Measurements from ENCODE around the gene NSUN3.

Gene NSUN3

GRCh38 chr3:94132777-94133176 is 69.9 kb downstream of the NSUN3 start:
- no peak for DNase-seq

DNA sequence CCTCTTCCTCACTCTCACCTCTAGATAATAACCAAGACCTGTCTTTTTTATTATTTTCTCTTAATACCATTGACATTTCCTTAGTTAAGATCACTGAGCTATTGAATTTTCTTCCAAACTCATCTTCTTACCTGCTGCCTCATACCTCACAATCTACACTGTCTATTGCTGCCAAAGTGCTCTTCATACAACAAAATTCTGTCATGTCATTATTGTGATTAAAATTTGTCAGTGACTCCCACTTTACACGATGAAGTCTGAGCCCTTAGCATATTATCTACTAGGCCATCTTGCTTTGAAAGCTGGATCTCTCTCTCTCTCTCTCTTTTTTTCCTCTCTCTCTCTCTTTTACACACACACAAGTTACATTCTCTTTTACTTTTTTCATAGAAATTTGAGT is 73.3 kb downstream of the NSUN3 start:
- DNase-seq: no peak

- no peak for DNase-seq
Measured at GRCh38 chr3:94137377-94137776, 74.5 kb downstream of the NSUN3 start.

GRCh38 chr3:94146455-94146854 is 83.6 kb downstream of the NSUN3 start:
- DNase-seq: no peak

DNA sequence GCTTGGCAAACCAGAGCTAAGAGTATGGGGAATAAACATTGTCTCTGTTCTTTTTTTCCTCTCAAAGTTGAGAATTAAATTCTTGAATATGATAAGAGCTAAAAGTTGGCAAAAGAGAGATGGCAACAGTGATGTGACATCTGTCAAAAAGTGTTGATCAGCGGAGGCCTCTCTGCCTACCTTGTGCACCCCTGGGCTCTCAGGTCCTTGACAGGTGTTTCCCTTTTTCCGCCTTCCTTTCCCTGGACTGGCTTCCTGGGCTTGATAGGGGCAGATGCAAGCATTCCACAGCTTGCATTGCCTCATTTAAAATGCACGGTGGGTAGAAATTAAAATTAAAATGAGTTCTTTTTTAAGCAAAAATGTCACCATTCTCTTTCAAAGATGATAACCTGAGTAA is 84.2 kb downstream of the NSUN3 start:
- no peak for DNase-seq

DNA sequence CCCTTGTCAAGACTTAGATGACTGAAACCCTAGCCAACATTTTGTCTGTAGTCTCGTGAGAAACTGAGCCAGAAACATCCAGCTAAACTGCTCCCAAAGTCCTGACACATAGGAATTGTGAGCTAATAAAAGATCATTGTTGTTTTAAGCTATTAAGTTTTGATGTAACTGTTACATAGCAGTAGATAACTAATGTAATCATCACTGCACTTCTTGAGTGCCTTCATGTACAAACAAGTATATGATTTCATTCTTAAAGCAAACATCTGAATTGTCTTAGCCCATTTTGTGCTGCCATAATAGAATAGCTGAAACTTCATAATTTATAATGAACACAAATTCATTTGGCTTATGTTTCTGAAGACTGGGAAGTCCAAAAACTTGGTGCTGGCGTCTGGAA is 87.3 kb downstream of the NSUN3 start:
- DNase-seq: no peak

GRCh38 chr3:94156626-94157025 is 93.8 kb downstream of the NSUN3 start:
- DNase-seq: no peak

GRCh38 chr3:94158512-94158911 is 95.7 kb downstream of the NSUN3 start:
- no peak for DNase-seq

- no peak for DNase-seq
Measured at GRCh38 chr3:94159062-94159828, 96.4 kb downstream of the NSUN3 start.

DNA sequence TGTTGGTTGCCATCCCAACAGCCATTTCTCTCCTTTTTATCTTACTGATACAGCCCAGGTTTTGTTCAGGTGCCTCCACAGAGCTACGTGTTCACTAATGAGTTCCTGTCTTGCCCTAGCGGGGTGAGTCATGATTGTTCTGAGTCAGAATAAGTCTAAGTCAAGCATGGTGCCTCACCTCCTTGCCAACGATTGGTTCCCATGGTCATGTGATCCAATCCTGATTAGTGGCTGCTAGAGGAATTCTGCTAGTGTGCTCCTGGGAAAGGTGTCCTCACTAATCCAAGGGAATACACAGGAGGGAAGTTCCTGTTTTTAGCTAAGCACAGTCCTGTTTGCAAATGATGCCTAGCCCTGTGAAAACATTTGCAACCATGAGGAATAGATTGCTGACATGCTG is 99.8 kb downstream of the NSUN3 start:
- DNase-seq: no peak

DNA sequence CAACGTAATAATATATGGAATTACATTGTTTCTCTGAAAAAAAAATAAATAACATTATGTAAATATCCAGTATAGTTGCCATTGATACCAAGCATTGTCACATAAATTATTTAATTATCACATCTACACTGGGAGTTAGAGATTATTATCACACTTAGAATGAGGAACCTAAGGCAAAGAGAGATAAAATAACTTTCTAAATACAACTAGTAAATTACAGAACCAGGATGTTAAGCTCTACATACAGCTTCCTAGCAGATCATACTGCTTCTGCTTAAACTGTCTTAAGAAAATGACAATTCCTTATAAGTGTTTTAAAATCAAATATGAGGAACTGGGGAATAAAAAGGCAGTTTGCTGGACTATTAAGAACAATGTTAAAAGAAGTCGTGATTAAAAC is 104.5 kb downstream of the NSUN3 start:
- DNase-seq: no peak

GRCh38 chr3:94167796-94168195 is 104.9 kb downstream of the NSUN3 start:
- DNase-seq: no peak

DNA sequence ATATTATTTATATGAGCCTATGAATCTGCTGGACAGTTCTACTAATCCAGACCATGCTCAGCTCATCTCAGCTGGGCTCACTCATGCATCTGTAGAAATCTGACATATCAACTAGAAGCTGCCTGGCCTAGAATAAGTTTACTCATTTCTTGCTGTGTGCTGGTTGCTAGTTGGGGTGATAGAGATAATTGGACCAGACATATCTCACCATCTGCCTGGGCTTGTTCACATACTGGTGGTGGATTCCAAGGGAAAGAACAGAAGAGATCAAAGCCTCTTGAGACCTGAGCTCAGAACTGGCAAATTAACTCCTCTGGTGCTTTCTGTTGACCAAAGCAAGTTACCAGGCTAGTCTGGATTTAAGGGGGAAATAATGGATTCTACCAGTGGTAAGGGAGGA is 109.1 kb downstream of the NSUN3 start:
- no peak for DNase-seq

DNA sequence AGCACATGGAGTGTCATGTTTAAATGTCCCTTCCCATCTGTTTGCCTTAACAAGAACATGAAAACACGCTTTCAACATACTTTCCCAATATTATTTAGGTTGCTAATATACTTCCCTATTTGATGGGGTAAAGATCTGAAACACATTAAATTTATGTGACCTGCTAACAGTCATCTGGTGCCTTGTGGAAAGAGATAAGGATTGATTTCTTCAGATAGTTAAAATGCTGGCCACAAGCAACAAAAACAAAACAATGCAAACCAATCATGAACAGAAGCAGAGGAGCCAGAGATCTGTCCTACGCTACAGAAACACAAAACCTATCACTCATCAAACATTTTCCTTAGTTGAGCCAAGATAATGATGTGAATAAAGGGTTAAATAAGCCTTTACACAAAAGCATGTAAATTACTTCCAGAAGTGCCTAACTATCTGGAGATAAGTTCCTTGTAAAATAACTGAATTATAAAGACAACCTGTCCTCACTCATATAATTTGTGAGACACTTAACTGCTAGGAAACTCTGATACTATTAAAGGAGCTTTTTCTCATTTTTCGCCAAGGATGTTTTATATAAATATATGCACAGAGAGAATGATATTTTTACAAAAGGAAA is 109.9 kb downstream of the NSUN3 start:
- DNase-seq: no peak

DNA sequence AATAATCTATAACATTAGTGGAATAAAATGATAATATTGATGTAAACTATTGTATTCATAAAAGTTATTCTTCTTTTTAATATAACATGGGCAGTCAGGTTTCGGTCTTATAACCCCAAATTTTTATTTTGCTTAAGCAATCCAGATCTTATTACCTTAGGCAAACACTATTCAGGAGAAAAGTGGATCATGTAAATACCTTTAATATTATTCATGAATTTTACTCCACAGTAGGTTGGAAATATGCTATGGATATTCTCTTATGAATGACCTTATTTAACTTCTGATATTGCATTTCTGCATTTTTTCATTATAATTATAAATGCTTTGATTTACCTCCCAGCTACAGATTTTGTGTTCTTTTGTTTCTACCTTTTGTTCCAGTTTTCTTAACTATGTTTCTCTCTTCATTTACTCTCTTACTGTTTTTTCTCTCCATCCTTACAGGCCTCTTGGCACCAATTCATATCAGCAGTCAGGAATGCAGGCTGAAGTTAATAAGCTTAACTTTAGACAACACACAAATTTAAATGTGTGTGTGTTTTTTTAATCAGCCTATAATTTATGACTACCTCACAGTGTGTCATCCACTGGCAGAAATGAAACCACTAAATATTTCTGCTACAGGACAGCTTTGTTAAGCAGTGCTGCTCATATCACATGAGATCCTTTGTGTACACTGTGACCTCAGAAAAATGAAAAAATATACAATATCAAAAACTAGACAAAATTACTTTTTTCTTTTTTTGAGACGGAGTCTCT is 111.0 kb downstream of the NSUN3 start:
- DNase-seq: no peak

DNA sequence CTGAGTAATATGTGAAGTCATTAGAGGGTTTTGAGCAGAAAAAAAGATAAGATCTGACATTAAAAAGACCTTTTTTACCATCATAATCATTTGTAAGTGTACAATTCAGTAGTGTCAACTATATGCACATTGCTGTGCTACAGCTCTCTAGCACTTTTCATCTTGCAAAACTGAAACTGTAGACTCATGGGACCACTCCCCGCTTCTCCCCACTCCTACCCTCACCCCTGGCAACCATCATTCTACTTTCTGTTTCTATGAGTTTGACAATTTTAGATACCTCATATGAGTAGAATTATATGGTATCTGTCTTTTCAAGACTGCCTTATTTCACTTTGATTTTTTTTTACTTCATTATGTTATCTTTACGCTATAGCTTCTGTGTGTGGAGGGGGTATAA is 112.8 kb downstream of the NSUN3 start:
- no peak for DNase-seq

- no peak for DNase-seq
Measured at GRCh38 chr3:94176988-94177745, 114.3 kb downstream of the NSUN3 start.
